GM23248 (cell line): ENCODE results near the gene KCNMA1.

Source experiments
- EZH2 ChIP-seq: fragments of 200-600 bp; sonication (generic); IDR thresholded peaks from 2 replicates; pipeline ENCODE4 v1.6.1; 2018; ENCODE audit warnings: antibody characterized with exemption, mild to moderate bottlenecking; ENCODE audit not compliant: insufficient read depth, poor library complexity, severe bottlenecking
- EZH2phosphoT487 ChIP-seq: fragments of 200-600 bp; sonication (generic); IDR thresholded peaks from 2 replicates; pipeline ENCODE4 v1.6.1; 2018; ENCODE audit warnings: antibody characterized with exemption, moderate library complexity, mild to moderate bottlenecking, low read depth; ENCODE audit not compliant: insufficient read depth

- TF ChIP-seq EZH2phosphoT487 (no peak), EZH2 (no peak)
Measured at GRCh38 chr10:76906256-76906655, 731.4 kb downstream of the KCNMA1 start.
